ENCODE data around the gene RAB1A. TPM values are rescaled to one million over a fixed set of nuclear protein-coding genes. Genes with fewer than 3 reads are reported as not detected.
"Not testable (repeated sequence)": the region's sequence is repeated elsewhere in the genome, so short reads cannot be mapped to it uniquely, and the experiment has no call there.

RAB1A gene
- total and polyA plus RNA-seq, 12 donors: 53.8 to 235 (median 136) TPM

DNA sequence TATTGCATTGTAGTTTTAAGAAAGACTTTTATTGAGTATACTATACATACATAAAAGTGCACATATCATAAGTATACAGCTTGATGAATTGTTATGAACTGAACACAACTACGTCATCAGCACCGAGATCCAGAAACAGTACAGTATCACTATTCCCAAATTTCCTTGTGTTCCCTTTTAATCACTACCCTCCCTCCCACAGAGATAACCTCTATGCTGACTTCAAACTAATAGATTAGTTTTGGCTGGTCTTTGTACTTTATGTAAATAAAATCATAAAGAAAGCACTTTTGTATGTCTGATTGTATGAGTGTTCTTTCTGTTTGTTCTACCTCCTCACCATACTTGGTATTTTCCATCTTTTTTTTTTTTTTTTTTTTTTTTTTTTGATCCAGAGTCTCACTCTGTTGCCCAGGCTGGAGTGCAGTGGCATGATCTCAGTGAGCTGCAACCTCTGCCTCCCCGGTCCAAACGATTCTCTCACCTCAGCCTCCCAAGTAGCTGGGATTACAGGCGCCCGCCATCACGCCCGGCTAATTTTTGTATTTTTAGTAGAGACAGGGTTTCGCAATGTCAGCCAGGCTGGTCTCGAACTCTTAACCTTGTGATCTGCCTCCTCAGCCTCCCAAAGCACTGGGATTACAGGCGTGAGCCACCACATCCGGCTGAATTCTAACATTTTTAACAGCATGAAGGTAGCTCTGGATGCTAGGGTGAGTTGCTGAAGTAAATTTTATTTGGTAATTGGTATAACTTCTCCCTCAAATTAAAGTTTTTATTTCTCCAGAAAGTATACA, 43.3 kb upstream of the RAB1A start:
- WGBS, 4 donors: 85 to 91% (median 89%) methylated on average over 12 of the region's 12 CpGs
- H3K27ac ChIP-seq: no peak overlapping the region

DNA sequence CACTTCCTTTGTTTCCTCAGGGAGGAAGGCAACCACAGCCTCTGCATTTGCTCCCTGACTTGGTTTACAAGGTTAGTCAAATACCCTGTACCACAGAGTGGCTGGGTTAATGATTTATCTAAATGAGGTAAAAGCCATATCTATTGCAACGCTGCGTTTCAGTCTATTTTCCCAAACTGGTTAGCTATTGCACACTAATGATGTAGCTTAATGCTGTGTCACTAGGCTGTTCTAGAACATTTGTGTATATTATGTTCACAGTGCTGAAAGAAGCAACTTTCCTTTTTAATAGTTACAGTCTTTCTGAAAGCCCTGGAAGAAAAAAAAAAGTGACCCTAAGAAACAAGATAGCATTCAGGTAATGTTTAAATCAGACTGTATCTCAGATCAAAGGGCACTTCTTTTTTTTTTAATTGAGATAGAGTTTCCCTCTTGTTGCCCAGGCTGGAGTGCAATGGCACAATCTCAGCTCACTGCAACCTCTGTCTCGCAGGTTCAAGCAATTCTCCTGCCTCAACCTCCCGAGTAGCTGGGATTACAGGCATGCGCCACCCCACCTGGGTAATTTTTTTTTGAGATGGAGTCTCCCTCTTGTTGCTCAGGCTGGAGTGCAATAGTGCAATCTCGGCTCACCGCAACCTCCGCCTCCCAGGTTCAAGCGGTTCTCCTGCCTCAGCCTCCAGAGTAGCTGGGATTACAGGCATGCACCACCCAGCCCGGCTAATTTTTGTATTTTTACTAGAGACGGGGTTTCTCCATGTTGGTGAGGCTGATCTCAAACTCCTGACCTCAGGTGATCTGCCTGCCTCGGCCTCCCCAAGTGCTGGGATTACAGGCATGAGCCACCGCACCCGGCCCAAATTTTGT, 40.9 kb upstream of the RAB1A start:
- H3K9me3 ChIP-seq (replicated peaks in 1 of 3); H3K4me1 ChIP-seq (replicated peaks in 1 of 2); H3K27ac ChIP-seq; H3K27me3 ChIP-seq; H3K4me3 ChIP-seq; H3K36me3 ChIP-seq (replicated peaks in 1 of 2): not testable (repeated sequence)
- 76 to 86% (median 81%) methylated on average over 14 of the region's 14 CpGs for WGBS, 4 donors
- intact Hi-C loops (cut with DNase I): loop anchor here in 1 of 2 donors (10.0 kb wide), 1 partner anchor 256 kb away; no protein-coding TSS in a partner anchor
- DNase-seq: peak in 1 of 7 donors; percentile 18

More for the DNA sequence above, 43.3 kb upstream of the RAB1A start:
- intact Hi-C loops (cut with DNase I): loop anchor here in 1 of 2 donors (10.0 kb wide), 1 partner anchor 258 kb away; no protein-coding TSS in a partner anchor
- H3K4me1 ChIP-seq (replicated peaks in 1 of 2): no peaks in the 10 kb centered on the region
- TF ChIP-seq, protein P1, sequence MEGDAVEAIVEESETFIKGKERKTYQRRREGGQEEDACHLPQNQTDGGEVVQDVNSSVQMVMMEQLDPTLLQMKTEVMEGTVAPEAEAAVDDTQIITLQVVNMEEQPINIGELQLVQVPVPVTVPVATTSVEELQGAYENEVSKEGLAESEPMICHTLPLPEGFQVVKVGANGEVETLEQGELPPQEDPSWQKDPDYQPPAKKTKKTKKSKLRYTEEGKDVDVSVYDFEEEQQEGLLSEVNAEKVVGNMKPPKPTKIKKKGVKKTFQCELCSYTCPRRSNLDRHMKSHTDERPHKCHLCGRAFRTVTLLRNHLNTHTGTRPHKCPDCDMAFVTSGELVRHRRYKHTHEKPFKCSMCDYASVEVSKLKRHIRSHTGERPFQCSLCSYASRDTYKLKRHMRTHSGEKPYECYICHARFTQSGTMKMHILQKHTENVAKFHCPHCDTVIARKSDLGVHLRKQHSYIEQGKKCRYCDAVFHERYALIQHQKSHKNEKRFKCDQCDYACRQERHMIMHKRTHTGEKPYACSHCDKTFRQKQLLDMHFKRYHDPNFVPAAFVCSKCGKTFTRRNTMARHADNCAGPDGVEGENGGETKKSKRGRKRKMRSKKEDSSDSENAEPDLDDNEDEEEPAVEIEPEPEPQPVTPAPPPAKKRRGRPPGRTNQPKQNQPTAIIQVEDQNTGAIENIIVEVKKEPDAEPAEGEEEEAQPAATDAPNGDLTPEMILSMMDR (IDR thresholded peaks at IDR 0.05): no peak
- no peak for TF ChIP-seq POLR2A (IDR thresholded peaks at IDR 0.05)
- no peak overlapping the region for H3K4me3 ChIP-seq
- no peaks in the 10 kb centered on the region for H3K27me3 ChIP-seq
- no peaks in the 10 kb centered on the region for H3K36me3 ChIP-seq (replicated peaks in 1 of 2)
- DNase-seq: no peak
- H3K9me3 ChIP-seq (replicated peaks in 1 of 3): no peaks in the 10 kb centered on the region

DNA sequence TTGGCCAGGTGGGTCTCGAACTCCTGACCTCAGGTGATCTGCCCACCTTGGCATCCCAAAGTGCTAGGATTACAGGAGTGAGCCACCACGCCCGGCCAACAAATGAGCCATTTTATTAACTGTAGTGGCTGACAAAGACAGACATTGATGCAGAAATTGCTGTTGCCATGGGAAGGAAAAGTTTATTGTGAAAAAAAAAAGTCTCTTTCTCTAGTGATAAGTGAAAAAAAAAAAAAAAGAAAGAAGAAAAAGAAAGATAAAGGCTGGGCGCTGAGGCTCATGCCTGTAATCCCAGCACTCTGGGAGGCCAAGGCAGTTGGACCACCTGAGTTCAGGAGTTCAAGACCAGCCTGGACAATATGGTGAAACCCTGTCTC, 39.8 kb upstream of the RAB1A start:
- WGBS, 4 donors: 72 to 85% (median 82%) methylated on average over 4 of the region's 4 CpGs
- Histone ChIP-seq H3K4me3 (no peak overlapping the region), H3K36me3 (replicated peaks in 1 of 2) (no peaks in the 10 kb centered on the region), H3K27ac (no peak overlapping the region), H3K9me3 (replicated peaks in 1 of 3) (no peaks in the 10 kb centered on the region), H3K4me1 (replicated peaks in 1 of 2) (no peaks in the 10 kb centered on the region), H3K27me3 (no peaks in the 10 kb centered on the region)
- peak in 1 of 7 donors; percentile 10 for DNase-seq
- intact Hi-C loops (cut with DNase I): loop anchor here (5.0 to 10.0 kb wide), 3 partner anchors 102 to 255 kb away; no protein-coding TSS in a partner anchor
- TF ChIP-seq, protein P1 (IDR thresholded peaks at IDR 0.05): no peak
- no peak for TF ChIP-seq POLR2A (IDR thresholded peaks at IDR 0.05)

DNA sequence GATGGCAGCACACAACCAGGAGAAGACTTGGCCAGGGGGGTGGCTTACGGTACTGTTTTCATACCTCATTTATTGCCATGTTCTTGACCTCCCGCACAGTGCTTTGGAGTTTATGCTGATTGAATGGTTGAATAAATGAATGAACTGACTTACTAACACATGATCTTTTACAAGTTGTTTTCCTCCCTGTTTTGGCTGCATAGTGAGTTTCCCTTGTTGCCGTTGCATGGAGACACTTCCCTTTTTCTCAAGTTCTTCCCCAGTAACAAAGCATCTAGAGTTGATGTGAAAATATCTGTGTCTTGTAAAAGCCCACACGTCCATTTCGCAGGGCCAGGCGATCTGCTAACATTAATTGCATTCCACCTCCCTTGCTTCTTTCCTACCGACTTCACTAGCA, 35.7 kb upstream of the RAB1A start:
- peak overlapping the region in 3 of 5 donors; percentile 0 to 71 (median 27) for H3K27ac ChIP-seq
- intact Hi-C loops (cut with DNase I): loop anchor here (5.0 to 10.0 kb wide), 2 partner anchors 98 to 101 kb away; no protein-coding TSS in a partner anchor
- no peak for TF ChIP-seq POLR2A (IDR thresholded peaks at IDR 0.05)
- TF ChIP-seq, protein P1 (IDR thresholded peaks at IDR 0.05): no peak
- DNase-seq: peak in 1 of 7 donors; percentile 39
- H3K9me3 ChIP-seq (replicated peaks in 1 of 3): no peaks in the 10 kb centered on the region
- WGBS, 4 donors: 76 to 83% (median 78%) methylated on average over 7 of the region's 7 CpGs
- peaks cover 0 to 6% of the 10 kb centered on the region in 2 donors for H3K4me1 ChIP-seq (replicated peaks in 1 of 2)
- H3K36me3 ChIP-seq (replicated peaks in 1 of 2): no peaks in the 10 kb centered on the region
- no peak overlapping the region for H3K4me3 ChIP-seq
- H3K27me3 ChIP-seq: no peaks in the 10 kb centered on the region
